HG02973 (cell line): ENCODE measurements around the gene GFRA1.

ENCODE experiments used
- ATAC-seq: cut with Tn5 transposase; IDR thresholded peaks from one replicate; pipeline ENCODE4 v1.9.1; 2021; ENCODE audit warnings: moderate library complexity; ENCODE audit not compliant: unreplicated experiment

GFRA1 gene

DNA sequence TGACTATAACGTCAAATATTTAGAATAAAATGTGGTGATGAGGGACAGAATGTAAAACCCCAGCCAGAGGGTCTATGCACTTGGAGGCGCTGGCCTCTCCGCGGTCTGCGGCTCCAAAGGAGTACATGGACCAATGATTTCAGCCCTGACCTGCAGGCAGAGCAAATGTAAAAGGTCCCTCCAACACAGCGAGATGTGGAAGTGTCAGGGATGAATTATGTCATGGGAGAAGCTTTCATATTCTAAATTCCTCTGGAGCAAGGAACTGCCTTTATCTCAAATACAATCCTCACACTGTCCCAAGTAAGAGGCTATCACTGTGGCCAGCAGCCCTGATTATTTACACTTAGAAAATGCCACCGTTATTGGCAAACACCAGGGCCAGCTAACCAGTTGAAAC lies 139.4 kb downstream of the GFRA1 start:
- ATAC-seq = no peak

DNA sequence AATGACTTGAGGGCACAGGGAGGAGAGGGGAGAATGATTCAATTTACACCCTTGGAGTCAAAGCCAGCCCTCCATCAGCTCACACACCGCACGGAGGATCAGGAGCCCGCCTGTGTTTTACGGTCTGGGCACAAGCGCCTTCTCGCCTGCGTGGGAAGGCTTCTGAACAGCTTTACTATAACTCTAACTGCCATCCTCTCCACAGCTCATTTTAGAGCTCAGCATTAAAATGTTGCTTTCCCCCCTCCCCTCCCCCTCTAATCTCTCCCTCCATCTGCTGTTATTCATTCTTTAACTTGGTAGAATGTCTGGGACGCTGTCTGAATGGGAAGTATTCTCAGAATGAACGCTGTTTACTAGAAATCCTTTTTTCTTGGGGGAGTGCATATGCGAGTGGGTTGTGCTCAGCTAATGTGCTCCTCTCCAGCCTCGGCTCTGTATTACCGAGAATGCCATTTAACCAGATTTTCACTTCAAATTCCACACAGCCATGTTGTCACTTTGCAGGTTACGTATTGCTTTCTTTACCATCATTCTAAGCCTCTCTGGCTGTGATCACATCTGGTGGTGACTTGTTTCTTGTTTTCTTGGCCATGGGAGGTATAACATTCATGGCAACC lies 140.1 kb downstream of the GFRA1 start:
- no peak for ATAC-seq

DNA sequence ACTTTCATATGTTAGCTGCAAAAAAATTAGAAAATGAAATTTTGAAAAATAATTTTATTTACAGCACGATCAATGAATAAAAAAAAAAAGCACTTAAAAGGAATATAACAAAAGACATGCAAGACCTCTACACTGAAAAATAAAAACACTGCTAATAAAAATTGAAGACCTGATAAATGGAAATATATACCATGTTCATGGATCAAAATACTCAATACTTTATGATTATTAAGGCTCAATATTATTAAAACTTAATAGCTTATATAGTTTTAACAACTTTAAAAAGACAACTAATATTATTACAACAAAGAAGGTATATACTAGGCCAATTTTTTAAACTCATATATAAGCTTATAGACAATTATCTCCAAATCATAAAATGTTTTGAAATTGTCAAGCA lies 143.0 kb downstream of the GFRA1 start:
- ATAC-seq = no peak

DNA sequence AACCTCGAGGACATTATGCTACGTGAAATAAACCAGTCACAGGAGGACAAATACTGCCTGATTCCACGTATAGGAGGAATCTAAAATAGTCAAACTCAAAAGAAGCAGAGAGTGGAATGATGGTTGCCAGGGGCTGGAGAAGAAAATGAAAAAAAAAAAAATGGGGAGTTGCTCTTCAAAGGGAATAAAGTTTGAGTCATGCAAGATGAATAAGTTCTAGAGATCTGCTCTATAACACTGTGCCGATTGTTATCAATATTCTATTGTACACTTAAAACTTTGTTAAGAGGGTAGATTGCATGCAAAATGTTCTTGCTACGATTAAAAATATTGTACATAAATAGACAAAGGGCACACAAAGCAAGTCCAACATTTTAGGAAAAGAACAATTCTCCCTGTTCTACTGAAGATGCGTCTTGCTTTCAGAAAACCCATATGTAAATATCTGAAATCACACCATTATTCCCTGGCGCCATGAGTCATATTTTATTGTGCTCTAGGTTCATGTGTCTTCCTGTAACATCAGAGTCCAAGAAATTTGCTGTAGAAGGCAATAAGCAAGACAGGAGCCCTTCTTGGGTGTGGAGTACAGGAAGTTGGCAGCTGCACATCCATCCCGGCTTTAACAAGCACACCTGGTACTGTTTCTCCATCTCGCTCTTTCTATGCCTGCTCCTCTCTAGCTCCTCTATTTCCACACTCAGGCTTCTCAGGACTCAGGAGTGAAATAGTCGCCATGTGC lies 145.9 kb downstream of the GFRA1 start:
- no peak for ATAC-seq

DNA sequence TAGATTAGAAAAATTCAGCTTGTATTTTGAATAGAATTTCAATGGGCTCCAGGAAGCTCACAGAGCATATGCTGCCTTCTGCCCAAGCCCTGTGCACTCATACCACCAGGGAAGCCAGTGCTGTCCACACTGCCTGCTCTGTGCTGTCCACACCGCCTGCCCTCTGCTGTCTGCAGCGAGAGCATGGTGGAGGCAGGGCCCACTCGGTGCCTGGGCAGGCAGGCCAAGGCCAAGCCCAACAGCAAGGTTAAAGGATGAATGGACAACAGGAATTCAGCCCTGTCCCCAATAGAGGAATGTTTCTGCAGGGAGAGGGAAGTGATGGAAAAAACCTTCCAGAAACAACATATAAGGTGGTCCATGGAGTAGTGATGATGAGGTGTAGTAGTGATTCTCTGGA lies 146.8 kb downstream of the GFRA1 start:
- ATAC-seq = no peak

DNA sequence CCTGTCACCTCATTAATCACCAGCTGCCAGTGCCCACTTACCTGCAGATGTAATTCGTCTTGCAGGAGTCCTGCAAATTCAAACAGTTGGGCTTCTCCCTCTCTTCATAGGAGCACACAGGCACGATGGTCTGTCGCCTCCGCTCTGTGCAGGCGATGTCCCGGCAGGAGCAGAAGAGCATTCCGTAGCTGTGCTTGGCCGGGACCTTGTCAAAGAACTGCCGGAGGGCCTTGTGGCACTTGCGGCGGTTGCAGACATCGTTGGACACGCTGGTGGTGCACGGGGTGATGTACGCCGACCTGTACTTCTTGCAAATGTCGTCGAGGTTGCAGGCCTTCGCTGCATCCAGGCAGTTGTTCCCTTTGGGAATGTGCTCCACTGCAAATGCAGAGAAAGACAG lies 147.8 kb downstream of the GFRA1 start:
- no peak for ATAC-seq

DNA sequence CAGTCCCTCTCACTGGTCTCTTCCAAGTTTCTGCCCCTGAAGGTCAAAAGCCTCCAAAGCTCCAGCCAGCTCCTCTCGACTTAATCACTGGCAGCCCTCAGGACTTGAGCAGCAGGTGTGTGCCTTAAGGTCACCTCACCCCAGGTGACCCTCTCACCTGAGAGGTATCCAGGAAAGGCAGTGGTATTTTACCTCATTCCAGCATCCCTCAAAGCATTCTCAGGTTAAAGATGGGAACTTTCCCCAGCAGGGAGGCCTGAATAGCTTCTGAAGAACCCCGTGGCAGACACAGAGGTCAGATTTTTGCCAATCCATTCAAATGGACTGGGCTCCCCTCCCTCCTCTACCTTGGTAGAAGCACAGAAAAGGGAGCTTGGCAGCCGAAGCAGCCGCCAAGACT lies 148.2 kb downstream of the GFRA1 start:
- no peak for ATAC-seq

DNA sequence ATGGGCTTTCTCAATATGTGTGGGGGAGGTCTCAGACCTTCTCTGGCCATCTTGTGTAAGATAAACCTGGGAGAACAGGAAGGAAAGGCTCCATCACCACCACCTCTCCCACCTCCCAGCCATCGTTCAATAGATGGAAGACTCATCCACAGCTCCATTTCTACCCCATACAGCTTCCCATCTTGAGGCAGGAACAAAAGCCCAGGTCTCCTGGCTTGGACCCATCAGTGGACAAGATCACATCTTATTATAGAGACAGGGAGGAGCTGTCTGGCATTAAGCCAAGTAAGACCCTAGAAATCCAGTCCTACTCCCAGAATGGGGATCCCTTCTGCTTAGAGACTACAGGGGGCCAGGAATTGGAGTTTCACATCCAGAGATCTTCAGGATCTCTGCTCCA lies 150.3 kb downstream of the GFRA1 start:
- no peak for ATAC-seq

DNA sequence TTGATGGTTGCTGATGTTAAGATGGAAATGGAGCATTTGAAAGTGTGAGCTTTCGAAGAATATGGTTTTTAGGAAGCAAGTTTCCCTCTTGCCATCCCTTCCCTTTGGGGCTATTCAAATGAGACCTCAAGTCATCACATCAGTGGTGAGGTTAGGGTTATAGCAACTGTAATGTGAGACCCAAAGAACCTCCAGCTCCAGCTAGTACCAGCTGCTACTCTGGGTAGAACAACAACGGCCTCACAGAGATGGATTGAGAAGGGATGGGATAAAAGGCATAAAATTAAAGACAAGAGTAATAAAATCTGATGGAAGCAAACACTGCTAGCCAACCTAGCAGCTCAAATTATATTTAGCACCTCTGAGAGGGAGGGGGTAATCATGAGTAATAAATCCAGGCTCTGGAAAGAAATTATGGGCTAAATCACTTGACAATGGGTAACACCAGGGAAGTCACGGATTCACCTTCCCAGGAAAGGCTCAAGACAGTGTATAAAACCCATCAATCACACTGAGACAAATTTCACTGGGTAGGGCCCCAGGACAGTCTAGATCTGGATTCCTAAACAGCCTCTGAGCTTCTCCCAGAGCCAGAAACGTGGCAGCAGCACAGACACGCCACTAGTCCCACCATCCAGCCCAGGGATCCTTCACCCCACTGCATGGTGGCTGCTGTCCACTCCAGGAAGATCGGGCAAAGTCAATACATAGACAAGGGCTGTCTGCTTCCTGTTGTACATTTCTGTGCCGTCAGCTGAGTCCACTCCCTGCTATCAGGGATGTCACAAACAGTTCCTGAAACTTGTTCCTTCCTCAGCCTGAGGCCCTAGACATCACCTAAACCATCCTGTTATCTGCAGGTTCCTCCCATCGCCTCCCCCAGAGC lies 151.1 kb downstream of the GFRA1 start:
- ATAC-seq = no peak

DNA sequence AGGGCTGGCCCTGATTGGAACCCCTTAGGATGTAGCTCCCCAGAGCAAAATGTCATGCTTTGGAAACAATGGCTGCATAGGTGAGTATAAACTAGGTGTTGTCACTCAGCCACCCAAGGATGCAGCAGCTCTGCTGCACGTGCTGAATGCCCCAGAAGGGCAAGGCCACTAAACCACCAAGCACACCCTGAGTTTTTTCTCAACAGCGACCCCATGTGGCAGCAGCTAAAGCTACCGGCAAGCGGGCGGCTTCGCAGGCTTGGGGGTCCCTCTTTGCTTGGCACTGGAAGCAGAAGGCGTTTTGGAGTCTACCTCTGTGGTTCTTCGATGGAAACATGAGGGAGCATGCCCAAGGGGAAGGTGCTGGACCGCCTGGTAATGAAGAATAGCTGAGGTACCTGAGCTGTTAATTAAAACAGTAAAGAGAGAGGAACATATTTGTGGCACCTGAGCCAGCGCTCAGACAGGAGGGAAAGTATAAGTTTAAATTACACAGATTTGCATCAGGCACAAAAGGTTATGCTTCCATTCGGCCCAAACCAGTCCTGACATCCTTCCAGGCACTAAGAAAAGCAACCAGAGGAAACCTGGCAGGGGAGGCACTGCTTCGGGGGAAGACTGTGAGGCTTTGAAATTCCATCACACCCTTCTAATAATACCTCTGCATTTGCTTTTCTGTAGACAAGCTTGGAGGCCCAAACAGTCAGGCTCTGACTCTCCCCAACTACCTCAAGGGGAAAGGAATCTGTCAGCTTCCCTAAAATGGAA lies 152.1 kb downstream of the GFRA1 start:
- no peak for ATAC-seq

DNA sequence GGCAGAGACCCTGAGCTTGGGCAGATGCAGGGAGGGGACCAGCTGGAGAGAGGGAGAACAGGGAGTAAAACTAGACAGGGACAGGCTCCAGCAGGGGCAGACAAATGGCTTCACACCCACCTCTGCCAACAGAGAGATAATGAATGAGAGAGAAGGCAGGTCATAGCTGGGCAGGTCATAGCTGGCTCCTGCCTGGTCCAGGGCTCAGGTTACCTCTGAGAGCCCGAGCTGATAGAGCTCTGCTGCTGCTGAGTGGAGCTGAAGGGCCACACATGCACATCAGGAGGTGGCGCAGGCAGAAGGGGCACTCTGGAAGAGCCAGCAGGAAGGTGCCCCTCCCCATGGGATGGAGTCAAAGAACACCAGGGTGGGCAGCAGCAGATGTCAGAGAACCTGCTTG lies 154.2 kb downstream of the GFRA1 start:
- ATAC-seq = no peak

DNA sequence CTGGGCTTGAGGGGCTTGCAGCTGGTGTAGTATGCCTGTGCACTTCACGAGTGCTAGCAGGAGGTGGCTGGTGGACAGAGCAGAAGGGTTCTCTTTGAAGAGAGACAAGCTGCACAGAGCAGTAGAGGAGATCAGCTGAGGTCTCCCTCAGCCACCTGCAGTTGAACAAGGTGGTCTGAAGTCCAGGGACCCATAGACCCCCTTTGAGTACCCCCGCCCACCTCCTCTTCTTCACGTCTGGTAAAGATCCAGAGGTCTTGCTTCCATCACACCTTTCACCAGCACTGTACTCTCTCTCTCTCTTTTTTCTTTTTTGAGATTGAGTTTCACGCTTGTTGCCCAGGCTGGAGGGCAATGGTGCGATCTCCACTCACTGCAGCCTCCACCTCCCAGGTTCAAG lies 157.2 kb downstream of the GFRA1 start:
- no peak for ATAC-seq

DNA sequence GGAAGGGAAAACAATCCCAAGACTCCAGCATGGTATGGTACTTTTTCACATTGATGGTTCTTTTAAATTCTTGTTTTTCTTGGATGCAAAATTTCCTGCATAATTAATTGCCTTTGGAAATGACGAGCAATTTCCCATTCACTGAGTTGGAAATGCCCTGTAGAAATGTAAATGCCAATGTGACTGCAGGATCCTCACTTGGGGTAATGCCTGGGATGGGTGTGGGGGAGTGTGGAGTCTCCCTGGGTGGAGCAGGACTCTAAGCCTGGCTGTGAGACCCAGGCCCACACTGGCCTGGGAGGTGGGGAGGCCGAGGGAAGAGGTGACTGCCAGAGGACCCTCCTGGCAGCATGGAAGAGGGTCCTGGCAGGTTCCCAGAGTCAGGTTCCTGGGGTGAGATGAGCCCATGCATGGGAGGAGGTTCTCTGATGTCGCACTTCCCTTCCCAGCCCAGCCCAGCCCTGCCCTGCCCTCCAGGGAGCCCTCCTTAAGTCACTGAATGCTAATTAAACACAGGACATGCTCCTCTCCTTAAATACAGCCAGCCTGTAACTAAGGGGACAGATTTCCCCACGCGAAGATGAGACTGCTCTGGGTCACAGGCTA lies 157.9 kb downstream of the GFRA1 start:
- ATAC-seq = no peak

DNA sequence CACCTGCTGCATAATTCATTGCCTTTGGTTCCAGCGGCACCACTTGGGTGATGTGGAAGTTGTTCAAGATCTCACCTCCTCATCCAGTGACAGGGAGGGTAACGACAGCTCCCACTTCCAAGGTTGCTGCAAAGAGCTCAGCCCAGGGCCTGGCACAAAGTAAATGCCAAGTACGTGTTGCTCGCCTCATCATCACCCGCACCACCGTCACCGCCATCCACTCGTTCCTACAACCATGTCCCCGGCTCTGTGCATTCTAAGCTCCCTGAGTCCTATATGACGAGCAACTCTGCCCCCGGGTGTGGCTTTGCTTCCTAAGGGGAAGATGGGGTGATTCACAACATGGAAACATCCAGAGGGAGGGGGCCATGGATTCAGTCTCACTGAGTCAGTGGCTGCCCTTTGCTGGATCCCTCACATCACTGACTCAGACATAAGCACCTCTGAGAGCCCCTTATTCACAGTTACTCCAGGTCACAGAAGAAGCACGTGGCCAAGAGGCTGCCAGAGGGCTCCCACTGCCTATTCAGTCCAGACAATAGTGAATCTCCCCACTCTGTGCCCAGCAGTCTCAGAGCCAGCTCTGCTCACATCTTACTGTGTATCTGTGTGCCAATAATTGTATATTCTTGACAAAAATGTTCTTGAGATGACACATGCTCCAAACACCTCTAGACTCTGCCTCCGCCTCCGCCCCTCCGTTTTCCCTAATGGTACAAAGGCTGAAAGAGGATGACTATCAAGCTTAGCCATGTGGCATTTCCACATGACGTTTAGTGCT lies 159.1 kb downstream of the GFRA1 start:
- no peak for ATAC-seq

DNA sequence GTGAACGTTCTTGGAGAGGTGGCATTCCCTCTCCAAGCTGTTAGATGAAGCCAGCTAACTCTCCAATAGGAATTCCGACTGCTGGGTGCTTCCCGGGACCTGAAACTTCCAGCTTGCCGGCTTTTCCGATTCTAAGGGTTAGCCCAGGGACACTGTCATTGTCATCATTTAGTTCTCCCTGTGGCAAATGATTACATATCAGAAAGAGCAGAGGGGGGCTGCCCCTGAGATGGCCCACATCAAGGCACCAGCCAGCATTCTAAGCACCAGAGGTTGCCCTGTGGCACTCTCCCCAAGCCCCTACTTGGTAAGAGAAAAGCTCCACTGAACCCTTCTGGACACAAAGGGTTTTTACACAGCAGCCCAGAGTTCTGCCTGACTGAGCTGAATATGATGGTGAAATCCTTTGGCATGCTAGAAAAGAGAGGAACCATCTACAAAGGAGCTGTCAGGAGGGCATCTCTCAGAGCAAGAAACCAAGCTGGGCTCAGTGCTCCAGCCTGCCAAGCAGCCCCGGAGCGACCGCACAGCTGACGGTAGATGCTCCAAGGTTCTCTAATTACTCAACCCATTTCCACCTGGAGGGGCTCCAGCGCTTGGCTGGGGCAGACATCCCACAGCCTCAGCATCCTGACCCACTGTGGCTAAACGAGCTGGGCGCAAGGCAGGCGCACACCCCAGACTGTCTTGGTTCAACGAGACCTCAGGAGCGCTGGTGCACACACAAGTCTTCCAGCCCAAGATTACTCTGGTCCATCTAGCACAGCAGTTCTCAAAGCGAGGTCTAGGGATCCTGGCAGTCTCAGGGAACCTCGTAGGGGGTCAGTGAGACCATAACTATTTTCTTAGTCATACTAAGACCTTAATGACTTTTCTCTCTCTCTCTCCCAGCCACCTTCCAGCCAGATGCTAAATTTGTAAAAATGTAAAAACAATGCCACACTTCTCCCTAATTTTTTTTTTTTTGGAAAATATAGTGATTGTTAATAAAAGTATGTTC lies 160.5 kb downstream of the GFRA1 start:
- ATAC-seq = no peak

DNA sequence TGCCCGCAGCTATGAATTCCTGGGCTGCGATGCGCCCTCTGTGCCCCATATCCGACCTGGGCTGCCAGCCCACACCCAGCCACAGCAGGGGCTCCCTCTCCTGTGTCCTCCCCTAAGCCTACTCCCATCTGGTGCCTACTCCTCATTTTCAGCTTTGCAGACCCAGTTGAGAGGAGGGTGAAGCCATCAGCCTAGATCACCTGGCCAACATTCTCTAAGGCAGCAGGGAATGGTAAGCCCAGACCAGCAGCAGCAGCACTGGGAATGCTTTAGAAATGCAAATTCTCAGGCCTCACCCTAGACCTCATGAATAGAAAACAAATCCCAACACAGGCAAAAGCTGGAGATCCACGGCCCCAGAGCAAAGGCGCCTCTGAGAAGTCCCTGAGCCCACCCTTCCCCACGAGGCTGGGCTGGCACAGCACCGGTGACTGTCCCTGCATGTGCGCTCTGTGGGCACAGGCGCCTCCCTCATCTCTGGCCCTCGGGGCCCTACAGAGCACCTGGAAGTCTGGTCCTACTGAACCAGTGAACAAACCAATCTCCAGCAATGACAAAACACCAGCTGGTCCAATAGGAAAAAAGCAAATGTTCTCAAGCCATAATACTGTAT lies 161.4 kb downstream of the GFRA1 start:
- no peak for ATAC-seq

DNA sequence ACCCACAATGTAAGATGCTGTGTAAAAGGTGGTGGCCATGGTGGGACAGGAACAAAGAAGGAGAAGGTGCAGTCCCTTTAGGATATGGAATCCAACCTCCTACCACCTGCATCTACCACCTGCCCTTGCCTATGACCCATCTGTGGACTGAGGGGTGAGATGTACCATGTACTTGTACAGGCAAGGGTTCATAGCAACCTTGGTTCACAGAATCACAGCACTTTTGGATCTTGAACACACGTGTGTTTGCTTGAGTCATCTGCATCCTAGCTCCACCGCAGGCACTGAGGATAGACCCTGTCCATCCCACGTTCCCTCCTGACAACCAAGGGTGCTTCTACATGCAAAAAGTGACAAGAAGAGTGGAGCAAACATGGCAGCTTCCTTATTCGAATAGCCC lies 162.3 kb downstream of the GFRA1 start:
- ATAC-seq = no peak

DNA sequence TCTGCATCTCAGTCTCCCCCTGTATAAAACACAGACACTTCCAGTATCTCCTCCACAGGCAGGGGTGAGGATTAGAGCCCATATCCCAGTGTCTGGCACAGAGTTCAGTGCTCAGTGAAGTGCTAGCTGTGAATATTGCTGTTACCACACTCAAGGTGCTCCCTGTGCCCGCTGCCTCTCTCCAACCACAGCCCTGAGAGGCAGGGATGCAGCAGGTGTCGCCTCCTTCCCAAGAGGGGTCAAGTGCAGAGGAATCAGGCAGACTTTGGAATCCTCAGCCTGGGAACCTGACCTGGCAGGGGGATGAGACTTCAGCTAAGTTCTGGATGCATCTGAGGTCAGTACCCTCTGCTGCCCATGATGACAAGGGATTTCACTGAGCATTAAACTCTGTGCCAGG lies 163.1 kb downstream of the GFRA1 start:
- no peak for ATAC-seq
